Daoy (cell line): Measurements from ENCODE around the gene CLIC5. TPM values are rescaled to one million over a fixed set of nuclear protein-coding genes. Genes with fewer than 3 reads are reported as not detected.

Experiments
- DNase-seq: peaks from one replicate; pipeline ENCODE4 v3.0.0-alpha.2; 2015; ENCODE audit warnings: low read depth
- total RNA-seq: library from RNA; depleted of rRNA; stranded (reverse); fragments of >200 nt; shearing (Covaris generic); gene quantifications from 2 replicates; pipeline ENCODE4 v1.2.3, GENCODE V29; 2014

Gene CLIC5
- total RNA-seq, 1 experiment from 2014 or later: 0.11 TPM

DNA sequence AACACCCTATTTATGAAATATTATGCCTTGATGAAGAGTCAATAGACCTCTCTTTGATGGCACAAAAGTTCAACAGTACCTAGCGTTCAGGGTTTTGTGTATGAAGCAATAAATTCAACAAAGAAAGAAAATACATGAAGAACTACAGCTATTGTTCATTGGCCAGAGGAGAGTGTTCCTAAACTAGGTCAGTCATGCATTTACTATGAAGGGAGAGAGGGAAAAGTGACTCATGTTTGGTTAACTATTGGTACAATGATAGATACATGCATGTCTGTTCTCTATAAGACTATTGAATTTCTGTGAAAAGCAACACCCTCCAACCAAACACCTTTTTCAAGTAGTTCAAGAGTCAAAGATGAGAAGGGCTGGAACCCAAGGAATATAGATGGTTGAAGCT, 50.7 kb downstream of the CLIC5 start:
- DNase-seq: no peak

DNA sequence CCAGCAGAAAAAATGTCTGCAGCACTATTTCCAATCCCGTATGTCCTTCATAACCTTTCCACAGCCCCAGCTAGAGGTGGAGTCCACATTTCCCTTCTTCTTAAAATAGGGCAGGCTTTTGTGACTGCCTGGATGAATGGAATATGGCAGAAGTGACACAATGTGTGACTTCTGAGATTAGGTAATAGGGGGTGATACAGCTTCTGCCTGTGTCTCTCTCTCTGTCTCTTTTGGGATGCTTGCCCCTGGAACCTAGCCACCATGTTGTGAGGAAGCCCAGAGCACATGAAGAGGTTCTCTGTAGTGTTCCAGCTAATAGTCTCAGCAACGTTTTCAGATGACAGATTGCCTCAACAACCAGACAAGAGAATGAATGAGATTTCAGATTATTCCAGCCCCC, 51.4 kb downstream of the CLIC5 start:
- DNase-seq: no peak

DNA sequence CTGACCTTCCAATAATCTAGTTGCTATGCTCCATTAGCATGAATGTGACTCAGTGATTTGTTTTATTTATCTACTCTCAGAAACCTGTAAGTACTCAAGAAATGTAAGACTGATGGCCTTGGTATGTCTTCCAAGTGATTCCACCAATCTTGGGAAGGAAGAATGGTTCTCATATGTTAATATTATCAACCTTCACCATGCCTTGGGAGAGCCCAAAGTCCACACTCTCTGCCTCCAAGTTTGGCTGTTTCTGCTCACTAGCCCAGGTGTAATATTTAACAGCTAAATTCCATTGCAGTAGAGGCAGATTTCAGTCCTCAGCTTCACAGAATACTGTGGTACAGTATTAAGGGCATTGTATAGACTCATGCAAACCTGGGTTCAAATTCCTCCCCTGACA, 51.8 kb downstream of the CLIC5 start:
- DNase-seq: no peak

DNA sequence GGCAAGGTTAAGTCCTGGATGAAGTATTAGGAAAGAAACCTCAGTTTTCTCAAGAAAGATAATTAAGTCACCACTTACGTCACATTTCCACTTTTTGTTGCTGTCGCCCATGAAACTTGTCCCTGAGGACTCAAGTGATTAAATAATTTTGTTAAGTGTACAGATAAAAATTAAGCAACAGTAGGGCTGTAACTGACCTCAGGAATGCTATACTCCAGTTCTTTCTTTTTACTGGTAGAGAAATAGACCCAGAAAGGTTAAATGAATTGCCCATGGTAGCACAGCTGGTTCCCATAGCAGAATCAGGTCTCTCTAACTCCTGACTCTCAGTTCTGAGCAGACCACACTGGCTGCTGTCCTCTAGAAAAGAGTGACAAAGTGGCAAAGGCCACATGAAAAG, 54.5 kb downstream of the CLIC5 start:
- no peak for DNase-seq

DNA sequence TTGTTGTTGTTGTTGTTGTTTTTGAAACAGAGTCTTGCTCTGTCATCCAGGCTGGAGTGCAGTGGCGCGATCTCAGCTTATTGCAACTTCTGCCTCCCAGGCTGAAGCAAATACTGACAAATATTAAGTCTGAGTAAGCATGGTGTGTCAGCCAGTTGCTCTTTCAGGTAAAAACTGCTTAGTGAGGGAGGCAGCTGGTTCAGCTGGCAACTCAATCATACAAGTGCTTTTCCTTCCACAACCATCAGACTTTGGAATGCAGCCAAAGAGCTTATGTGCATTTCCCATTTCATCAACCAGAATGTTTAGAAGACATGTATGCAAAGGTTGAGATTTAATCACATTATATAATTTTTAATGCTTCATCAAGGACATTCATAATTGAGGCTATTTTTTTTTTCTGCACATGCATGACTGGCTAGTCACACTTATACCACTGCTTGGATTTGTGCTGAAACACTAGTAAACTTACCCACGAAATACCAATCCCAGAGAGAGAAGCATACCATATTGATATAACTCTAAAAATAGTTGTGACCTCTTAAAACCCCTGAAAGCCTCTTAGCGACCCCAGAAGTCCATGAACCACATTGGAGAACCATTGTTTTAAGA, 56.0 kb downstream of the CLIC5 start:
- DNase-seq: peak; percentile 53

DNA sequence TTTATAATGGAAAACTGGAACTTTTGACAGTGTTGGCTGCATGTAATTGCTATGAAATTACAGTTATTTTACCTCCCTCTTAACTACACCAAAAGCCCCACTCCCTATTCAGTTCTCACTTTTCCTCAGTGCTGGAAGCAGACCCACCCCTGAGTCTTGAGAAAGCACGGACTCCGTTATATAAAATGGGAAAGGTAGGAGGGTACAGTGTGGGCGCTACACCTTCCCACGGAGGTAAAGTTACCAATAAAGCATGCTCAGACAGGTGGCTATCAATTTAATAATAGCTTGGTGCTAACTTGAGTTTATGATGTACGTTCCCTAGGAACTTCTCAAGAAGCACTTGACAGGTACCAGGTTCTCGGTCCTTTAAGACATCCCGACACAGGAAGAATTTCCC, 59.0 kb downstream of the CLIC5 start:
- no peak for DNase-seq

DNA sequence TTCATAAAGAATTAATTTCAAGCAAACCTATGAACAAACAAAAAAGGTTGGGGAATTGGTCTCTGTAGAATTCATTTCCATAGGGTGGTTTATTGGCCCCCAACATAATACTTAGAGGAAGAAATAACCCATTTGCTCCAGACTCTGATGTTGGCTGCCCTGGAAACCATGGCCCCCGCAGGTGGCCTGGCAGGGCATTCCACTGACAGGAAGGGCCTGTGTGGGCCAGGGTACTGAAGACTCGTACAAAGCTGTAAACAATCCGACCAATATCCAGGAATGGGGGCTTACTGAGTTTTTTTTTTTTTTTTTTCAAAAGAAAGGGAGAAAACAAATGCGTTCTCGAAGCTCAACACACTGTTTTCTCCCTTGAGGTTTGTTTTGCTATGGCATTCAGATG, 59.5 kb downstream of the CLIC5 start:
- DNase-seq: no peak

DNA sequence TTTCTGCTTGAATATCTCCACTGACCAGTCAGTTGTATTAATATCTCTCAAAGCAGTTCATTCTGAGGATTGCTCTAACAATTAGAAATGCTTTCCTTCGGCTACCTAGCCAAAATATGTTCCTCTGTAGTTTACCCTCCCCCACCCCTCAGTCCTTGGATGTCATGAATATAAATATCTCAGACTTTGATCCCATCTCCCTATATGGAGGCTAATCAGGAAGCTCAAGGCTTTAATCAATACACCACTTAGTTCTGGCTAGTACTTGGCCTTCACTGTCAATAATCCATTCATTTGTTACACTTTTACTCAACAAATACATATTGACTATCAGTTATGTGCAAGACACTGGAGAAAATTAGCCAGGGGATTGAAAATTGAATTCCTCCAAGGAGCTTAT, 60.1 kb downstream of the CLIC5 start:
- no peak for DNase-seq

DNA sequence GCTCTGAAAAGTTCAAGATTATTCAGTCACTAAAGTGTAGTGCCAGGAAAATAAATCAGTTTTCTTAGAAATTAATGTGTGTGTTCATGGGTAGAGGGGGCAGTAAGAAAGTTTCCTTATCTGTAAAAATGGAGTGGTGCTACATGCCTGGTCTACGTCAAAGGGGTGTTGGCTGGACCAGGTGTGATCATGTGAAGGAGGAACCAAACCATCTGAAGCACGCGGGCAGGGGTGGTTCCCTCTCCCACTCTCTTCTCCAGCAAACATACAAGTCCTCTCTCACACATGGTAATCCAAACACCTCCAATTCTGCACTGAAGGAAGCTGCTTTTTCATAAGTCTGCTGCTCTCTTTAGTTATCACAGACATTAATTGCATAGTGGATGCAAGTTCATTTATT, 63.1 kb downstream of the CLIC5 start:
- DNase-seq: no peak

DNA sequence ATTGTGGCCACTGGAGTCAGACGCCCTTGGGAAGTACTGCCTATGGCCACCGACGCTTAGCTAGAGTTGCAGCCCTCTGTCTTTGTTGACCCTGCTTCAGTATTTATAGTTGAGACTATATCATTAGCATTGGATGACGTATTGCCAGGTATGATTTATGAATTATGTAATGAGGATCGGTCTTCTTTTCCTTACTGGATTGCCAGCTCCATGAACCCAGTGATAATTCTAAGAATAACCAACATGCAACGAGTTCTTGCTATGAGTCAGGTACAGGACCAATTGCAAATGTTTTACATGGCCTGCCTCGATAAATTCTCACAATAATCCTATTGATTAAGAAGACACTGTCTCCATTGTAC, 63.5 kb downstream of the CLIC5 start:
- DNase-seq: no peak

DNA sequence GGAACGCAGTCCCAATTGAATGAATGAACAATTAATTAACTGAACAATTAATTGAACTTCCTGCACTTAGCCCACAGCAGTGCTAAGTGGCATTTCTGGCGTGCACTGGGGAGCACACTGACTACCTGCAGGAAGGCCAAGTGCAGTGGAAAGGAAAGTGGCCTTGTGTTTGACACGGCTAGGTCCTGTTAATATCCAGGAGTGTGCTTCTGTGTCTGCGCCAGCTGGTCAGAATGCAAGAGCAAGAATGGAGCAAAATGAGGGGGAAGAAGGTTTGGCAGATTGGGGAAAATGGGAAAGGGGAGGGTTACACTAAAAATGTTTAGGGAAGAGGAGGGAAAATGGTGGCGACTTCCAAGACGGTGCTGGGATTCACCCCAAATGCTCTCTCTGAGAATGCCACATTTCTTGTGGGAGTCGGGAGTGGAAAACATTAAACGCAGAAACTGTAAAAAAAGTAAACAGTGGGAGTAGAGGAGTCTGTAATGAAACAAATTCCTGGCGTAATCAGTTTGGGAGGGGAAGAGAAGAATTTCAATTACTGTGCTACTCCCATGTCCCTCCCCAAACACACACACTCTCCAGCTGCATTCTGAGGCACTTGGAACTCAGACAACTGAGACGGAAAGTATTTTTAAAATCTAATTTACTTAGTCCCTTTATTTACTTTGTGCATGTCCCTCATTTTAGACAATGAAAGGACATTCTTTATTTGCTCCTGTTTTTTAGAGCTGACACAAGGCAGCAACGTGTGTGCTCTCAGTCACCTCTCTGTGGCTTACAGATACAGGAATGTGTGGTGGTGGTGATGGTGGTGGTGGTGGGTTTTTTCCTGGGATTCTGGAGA, 64.1 kb downstream of the CLIC5 start:
- DNase-seq: no peak

DNA sequence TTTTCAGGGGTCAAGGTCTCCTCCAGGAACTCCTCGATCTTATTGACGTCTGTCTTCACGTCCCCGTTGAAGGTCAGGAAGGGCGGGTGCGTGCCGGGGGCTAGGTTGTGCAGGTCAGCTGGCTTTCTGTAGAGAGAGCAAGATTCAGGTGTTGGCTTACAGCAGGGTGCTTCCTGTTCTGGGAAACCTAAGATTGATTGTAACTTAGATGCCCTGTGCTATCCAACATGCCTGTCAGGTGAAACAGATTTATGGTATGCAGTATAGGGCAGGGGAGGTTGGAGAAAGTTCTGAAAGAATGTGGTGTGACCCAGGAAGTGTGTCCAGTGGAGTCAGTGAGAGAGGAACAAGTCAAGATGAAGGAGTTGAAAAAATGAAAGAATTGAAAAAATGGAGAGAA, 66.4 kb downstream of the CLIC5 start:
- no peak for DNase-seq

DNA sequence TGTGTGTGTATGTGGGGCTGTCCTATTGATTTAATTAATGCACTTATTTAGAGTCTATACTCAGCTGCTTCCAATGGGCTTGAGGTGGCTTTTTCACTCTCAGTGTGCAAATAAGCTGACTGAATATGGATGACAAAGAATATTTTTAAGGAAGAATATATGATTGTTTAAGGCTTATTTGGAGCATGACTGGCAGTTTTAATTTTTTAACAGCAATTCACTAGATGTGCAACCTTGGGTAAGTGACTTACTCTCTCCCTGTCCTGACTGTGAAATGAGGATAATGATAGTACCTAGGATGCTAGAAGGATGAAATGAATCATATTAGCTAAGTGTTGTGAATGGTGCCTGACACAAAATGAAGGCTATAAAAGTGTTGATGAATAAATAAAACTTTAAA, 67.9 kb downstream of the CLIC5 start:
- DNase-seq: no peak

DNA sequence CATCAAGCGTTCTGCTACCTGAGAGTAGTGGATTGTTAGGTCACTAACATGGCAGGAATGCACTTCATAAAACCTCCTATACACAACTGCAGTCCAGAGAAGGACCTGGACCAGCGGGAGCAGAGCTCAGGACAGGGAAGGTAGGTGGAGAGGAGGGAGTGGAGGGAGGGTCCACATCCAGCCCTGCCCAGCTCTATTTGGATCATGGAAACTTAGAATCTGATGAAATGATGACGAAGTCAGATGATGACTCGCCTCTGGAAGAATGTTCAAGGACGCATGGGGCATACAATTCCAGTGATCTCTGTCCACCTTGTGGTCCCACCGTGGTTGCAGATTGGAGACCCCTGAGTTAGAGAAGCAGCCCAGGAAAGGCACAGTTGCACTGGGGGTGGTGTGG, 68.8 kb downstream of the CLIC5 start:
- peak; percentile 15 for DNase-seq

DNA sequence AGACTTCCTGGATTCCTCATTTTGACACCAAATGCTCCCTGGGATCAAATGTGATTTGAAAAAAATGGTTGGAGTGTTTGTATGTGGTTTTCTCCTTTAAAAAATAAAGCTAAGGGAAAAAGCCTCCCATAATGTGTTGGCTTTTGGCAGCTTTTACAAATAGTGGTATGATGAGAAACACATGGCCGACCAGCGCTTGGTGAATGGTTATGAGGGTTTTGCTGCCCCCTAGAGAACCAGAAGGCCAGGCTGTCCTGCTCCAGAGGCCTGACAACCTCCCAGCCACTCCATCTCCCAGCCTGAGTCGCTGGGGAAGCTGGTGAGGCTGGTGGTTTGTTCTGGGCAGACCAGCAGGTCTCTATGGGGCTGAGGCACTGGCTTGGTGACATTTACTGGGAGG, 69.3 kb downstream of the CLIC5 start:
- DNase-seq: peak; percentile 71

DNA sequence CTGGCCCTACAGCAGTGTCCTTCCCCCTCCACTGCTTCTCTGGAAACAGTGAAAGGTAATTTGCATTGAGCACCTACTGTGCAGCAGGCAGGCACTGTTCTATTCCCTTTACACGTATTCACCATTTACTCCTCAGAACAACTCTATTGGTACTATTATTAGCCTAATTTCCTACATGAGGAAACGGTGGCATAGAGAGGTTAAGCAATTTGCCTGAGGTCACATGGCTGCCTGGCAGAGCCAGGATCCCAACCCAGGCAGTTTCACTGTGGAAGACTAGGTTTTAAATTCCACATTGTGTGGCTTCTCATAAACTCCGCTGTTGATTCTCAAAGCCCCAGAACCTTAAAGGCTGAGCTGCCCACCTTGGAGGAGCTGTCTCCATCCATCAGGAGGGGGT, 72.7 kb downstream of the CLIC5 start:
- no peak for DNase-seq

DNA sequence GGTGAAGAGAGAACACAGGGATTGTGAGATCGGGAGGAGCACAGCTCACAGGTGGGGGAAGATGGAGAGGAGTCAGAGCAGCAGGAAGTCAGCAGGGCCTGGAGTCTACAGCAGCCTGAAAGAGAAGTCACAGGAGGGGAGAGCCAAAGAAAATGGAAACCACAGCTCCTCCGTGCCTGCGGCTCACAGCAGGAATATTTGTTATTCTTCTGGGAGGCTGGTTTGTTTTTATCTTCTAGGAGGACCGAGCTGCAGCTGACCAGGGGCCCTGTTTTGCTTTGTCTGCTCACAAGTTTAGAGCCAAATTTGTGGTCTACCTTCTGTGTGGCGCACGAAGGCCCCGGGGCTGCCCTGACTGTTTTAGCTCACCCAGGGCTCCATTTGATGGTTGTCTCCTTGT, 81.8 kb downstream of the CLIC5 start:
- peak; percentile 80 for DNase-seq

DNA sequence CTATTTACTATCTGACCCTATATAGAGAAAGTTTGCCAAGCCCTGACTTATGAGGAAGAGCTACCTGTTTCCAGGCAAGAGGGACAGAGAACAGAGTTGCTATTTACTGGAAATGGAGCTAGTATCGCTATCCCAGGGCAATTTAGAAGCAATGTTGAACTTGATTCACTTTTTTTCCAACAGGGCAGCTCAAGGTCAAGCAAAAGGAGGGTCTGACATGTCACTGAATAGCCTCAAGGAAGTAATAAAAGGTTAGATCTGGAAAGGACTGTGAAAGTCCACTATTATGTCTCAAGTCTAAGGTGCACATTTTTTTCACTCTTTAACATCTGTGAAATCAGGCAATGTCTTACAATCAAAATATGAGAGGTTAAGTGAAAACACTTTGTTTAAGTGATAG, 84.4 kb downstream of the CLIC5 start:
- no peak for DNase-seq

DNA sequence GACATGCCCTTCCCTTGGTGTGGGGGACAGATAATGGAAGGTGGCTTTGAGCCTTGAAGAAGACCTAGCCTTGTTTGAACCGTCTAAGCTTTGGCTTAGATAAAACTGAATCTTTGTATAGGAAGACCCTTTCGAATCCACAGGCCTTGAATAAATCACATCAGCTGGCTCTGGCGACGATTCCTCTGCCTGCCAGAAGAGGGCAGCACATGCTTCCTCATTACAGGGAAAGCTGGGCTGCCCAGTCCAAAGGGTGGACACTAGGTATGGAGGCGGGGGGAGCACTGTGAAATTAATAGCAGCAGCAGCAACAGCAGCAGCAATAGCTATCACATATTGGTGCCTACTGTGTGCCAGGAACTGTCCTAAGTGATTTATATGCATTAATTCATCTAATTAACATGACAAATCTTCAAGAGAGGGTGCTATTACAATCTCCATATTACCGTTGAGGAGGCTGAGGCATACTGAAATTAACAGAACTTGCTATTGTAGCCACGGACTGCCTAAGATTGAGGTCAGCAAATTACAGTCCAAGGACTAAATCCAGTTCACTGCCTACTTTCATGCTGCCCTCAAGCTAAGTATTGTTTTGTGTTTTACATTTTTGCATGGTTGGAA, 85.1 kb downstream of the CLIC5 start:
- peak; percentile 76 for DNase-seq

DNA sequence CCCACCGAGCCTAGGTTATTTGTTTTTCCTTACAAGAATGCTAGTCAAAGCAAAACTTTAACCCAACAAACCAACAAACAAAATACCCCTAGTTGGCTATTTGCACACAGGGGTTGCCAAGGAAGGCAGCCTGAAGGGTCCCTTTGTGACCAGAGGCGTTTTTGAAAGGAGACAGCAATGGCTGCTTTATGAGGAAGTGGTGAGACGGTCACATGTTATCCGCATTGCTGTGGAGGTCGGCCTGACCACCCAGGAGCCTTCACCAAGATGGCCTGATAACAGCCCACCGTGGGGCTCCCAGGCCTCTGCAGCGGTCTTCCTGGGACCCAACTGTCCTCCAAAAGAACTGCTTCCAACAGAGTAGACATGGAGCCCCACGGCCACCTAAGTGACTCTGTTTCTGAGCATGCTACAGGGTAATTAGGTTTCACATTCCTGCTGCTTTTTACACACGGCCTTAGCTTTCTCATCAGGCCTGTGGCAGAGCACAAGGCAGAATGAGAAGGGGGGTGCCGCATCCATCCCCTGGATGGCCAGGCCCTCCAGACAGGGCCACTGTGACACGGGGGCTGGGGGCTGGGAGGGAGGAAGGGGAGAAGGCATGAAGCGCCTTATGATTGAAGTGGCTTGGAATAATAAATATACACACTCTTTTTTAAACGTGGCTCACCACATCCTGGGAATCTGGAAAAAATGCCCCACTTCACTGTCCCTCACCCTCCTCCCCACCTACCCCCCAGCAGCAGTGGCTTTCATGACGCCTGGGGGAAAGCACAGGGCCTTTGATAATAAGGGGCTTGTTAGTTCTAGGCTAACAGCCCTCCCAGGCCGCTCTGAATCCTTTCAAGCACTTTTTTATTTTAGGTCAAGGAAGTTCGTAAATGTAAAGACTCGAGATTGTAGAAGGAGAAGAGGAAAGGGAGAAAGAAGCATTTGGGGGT, 86.0 kb downstream of the CLIC5 start:
- DNase-seq: peak; percentile 21

DNA sequence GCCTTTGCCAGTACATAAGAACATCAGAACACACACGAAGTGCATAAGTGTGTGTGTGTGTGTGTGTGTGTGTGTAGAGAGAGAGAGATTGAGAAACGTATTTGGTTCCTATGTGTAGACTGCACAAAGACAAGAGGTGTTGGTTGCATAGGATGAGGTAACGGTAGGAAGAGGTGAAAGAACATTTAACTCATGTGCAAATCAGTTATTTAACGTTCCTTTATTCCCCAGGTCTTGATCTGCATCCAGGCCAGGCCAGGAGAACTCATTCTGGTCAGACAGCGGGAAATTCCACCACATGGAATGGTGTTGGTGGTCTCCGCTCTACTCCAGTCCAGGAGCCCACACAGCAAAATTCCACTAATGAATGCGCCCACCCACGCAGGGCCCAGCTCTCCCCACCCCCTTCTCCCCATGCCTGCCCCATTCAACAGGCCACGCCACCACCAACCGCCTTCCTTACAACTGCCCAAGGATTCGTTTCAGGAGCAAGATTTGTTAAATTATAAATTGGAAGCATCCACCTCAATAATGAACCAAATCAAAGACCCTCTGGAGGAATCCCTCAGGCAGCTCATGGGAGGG, 86.8 kb downstream of the CLIC5 start:
- DNase-seq: no peak
